Measurements from ENCODE around the gene RAPGEF4. TPM values are rescaled to one million over a fixed set of nuclear protein-coding genes. Genes with fewer than 3 reads are reported as not detected.

The RAPGEF4 gene
- total RNA-seq, 1 donor from 2014 or later = 1.7 TPM

DNA sequence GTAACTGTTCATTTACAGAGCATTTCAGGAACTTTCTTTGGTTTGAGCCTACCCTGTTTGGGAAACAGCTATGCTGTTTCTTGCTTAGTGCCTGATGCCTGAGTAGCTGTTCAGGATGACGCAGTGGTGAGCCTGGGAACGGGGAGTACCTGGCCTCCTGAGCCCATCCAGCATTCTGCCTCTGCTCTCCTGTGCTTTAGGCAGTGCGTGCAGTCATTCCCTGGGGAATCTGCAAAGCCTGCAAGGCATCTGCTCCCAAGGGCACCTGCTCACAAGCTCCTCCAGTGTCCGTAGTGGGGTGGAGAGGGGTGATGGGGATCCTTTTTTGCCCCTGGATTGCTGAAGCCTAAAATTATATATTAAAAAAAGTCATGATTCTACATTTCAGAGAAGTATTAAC is 68.8 kb downstream of the RAPGEF4 start:
- no peak for DNase-seq (ENCODE audit: low read depth, low spot score)
- Mint-ChIP-seq H3K27me3 (ENCODE audit: low read depth) (no peaks in the 10 kb centered on the region), H3K27ac (ENCODE audit: unreplicated experiment) (no peak overlapping the region), H3K36me3 (ENCODE audit: low read depth) (peaks cover 22% of the 10 kb centered on the region), H3K4me1 (peaks cover 10% of the 10 kb centered on the region), H3K4me3 (no peak overlapping the region), H3K9me3 (peaks cover 18% of the 10 kb centered on the region)
- TF ChIP-seq, protein P1, sequence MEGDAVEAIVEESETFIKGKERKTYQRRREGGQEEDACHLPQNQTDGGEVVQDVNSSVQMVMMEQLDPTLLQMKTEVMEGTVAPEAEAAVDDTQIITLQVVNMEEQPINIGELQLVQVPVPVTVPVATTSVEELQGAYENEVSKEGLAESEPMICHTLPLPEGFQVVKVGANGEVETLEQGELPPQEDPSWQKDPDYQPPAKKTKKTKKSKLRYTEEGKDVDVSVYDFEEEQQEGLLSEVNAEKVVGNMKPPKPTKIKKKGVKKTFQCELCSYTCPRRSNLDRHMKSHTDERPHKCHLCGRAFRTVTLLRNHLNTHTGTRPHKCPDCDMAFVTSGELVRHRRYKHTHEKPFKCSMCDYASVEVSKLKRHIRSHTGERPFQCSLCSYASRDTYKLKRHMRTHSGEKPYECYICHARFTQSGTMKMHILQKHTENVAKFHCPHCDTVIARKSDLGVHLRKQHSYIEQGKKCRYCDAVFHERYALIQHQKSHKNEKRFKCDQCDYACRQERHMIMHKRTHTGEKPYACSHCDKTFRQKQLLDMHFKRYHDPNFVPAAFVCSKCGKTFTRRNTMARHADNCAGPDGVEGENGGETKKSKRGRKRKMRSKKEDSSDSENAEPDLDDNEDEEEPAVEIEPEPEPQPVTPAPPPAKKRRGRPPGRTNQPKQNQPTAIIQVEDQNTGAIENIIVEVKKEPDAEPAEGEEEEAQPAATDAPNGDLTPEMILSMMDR (conservative IDR thresholded peaks at IDR 0.05) = no peak

DNA sequence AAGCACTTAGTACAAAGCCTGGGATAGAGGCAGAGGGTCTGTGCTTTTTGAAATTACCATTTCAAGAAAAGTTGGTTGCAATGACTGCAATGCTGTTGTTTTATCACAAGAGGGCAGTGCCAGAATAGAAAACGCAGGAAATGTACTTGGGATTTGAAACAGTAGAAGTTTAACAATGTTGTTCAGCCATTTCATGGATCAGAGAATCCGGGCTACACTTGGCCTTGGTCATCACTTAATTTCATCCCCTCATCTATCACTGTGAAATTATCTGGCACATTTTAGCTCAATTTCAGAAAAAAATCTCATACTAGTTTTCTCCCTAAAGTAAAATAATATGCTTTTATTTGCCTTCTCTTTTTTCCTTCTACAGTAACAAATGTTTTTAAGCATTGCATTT is 70.8 kb downstream of the RAPGEF4 start:
- TF ChIP-seq, protein P1 (conservative IDR thresholded peaks at IDR 0.05) = peak; percentile 92
- H3K27me3 Mint-ChIP-seq (ENCODE audit: low read depth) = no peaks in the 10 kb centered on the region
- no peak overlapping the region for H3K4me3 Mint-ChIP-seq
- H3K27ac Mint-ChIP-seq (ENCODE audit: unreplicated experiment) = no peak overlapping the region
- no peak for DNase-seq (ENCODE audit: low read depth, low spot score)
- H3K9me3 Mint-ChIP-seq = peaks cover 14% of the 10 kb centered on the region
- H3K36me3 Mint-ChIP-seq (ENCODE audit: low read depth) = peaks cover 16% of the 10 kb centered on the region
- H3K4me1 Mint-ChIP-seq = peaks cover 10% of the 10 kb centered on the region

DNA sequence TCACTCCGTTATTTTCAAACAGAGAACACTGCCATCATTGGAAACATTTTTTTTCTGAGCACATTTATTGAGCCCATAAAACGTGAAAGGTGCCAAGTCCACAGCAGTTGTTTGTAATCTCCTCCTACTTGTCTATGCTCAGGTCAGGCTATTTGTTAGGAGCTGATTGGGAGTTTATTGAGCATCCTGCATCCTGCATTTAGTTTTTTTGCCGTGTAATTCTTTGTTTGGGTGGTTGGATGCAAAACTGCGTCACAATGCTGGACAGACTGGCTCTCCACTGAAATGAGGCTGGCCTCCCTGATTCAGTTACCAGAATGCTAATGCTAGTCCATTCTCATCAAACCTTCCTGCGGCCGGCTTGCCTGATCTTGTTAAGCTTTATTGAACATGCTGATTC is 71.4 kb downstream of the RAPGEF4 start:
- Mint-ChIP-seq H3K27ac (ENCODE audit: unreplicated experiment) (no peak overlapping the region), H3K36me3 (ENCODE audit: low read depth) (peaks cover 15% of the 10 kb centered on the region), H3K9me3 (peaks cover 11% of the 10 kb centered on the region), H3K27me3 (ENCODE audit: low read depth) (no peaks in the 10 kb centered on the region), H3K4me1 (peaks cover 10% of the 10 kb centered on the region), H3K4me3 (no peak overlapping the region)
- no peak for DNase-seq (ENCODE audit: low read depth, low spot score)
- TF ChIP-seq, protein P1 (conservative IDR thresholded peaks at IDR 0.05) = no peak

DNA sequence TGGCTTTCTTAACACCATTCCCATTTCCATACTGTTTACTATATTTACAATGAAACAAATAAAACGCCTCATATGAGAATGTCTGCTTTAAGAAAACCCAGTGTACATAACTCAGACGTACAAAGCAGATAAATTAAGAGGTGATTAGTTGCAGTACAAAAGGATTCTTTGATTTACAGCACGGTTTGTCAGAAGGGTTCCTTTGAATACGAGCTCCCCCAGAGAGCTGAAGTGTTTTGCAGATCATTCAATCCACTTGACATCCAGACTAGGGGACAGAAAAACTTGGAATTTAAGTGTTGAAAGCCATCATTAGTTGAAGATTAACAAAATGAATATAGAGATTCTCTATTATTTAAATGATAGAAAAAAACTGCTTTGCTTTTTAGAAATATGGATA is 72.5 kb downstream of the RAPGEF4 start:
- no peak overlapping the region for H3K27ac Mint-ChIP-seq (ENCODE audit: unreplicated experiment)
- peaks cover 3% of the 10 kb centered on the region for H3K9me3 Mint-ChIP-seq
- no peak for DNase-seq (ENCODE audit: low read depth, low spot score)
- H3K36me3 Mint-ChIP-seq (ENCODE audit: low read depth) = peaks cover 5% of the 10 kb centered on the region
- no peaks in the 10 kb centered on the region for H3K27me3 Mint-ChIP-seq (ENCODE audit: low read depth)
- H3K4me3 Mint-ChIP-seq = no peak overlapping the region
- peaks cover 10% of the 10 kb centered on the region for H3K4me1 Mint-ChIP-seq
- TF ChIP-seq, protein P1 (conservative IDR thresholded peaks at IDR 0.05) = no peak

GRCh38 chr2:172811027-172811426 is 75.4 kb downstream of the RAPGEF4 start:
- peaks cover 10% of the 10 kb centered on the region for H3K4me1 Mint-ChIP-seq
- H3K27me3 Mint-ChIP-seq (ENCODE audit: low read depth) = no peaks in the 10 kb centered on the region
- H3K36me3 Mint-ChIP-seq (ENCODE audit: low read depth) = no peaks in the 10 kb centered on the region
- H3K9me3 Mint-ChIP-seq = no peaks in the 10 kb centered on the region
- TF ChIP-seq, protein P1 (conservative IDR thresholded peaks at IDR 0.05) = no peak
- no peak for DNase-seq (ENCODE audit: low read depth, low spot score)
- H3K4me3 Mint-ChIP-seq = no peak overlapping the region
- H3K27ac Mint-ChIP-seq (ENCODE audit: unreplicated experiment) = no peak overlapping the region
